ENCODE results near the gene C20orf204.

GRCh38 chr20:64024141-64024990, 11.6 kb upstream of the C20orf204 start:
- TF ChIP-seq CTCF (conservative IDR thresholded peaks at IDR 0.05 in 1 of 2, IDR thresholded peaks at IDR 0.05 in 1 of 2; ENCODE audit: extremely low read depth in 1 of 2, insufficient read depth in 1 of 2, low read depth in 1 of 2, low read length in 2 of 2): no peak
- no peak for TF ChIP-seq EZH2 (IDR thresholded peaks at IDR 0.05; ENCODE audit: borderline replicate concordance, low read length)
